GM12874 (cell line): Measurements from ENCODE around the gene ADRB2.

Experiments used
- CTCF ChIP-seq: IDR thresholded peaks from 2 replicates; pipeline ENCODE4 v1.5.1; 2011; ENCODE audit warnings: low read depth, mild to moderate bottlenecking, control low read depth, low read length, moderate library complexity; ENCODE audit not compliant: insufficient read depth

Gene ADRB2

GRCh38 chr5:148831590-148832565, 5.5 kb downstream of the ADRB2 start:
- TF ChIP-seq CTCF: no peak

GRCh38 chr5:148833122-148833521, 6.7 kb downstream of the ADRB2 start:
- no peak for TF ChIP-seq CTCF

- TF ChIP-seq CTCF: no peak
Observed at GRCh38 chr5:148833925-148834324, 7.5 kb downstream of the ADRB2 start.

- TF ChIP-seq CTCF: no peak
Observed at GRCh38 chr5:148834689-148835088, 8.3 kb downstream of the ADRB2 start.

GRCh38 chr5:148836272-148837250, 10.2 kb downstream of the ADRB2 start:
- no peak for TF ChIP-seq CTCF

GRCh38 chr5:148837383-148837782, 11.0 kb downstream of the ADRB2 start:
- TF ChIP-seq CTCF: no peak

- no peak for TF ChIP-seq CTCF
Observed at GRCh38 chr5:148838357-148838756, 11.9 kb downstream of the ADRB2 start.
